NCI-H1105 (cell line): Measurements from ENCODE around the gene MTTP.

Source experiments
- DNase-seq: peaks from one replicate; lab custom pipeline; 2025; lab: John Stamatoyannopoulos, UW

MTTP gene

DNA sequence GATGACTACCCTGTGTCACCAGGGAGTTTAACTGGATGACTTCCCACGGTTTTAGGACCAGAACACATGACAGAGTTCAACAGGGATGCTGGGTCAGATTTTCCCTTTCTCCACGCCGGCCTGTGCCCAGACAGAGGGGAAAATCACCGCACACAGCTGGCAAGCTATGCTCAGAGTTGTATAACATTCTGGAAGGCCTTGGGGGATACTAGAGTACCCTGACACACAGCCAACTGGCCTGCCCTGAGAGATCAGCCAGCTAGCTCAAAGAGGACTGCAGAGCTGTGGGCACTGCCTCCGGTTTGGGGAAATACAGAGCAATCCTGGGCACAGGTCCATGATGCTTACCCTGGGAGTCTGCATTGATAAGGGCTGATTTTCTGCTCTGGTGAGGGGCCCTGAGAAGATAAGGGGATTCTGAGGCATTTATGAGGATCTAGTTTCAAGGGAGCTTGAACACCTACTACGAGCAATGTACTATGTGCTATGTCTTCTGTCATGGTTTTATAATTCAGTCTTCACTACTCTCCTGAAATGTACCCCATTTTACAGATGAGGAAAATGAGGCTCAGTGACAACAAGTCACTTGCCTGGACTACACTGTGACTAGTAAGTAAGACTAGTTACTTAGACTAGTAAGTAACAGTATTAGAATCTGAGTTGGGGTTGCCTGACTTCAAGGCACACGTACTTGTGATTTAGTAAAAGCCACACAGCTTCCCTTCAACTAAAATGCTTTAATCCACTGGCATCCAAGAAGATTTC, 68.3 kb downstream of the MTTP start:
- DNase-seq: no peak

DNA sequence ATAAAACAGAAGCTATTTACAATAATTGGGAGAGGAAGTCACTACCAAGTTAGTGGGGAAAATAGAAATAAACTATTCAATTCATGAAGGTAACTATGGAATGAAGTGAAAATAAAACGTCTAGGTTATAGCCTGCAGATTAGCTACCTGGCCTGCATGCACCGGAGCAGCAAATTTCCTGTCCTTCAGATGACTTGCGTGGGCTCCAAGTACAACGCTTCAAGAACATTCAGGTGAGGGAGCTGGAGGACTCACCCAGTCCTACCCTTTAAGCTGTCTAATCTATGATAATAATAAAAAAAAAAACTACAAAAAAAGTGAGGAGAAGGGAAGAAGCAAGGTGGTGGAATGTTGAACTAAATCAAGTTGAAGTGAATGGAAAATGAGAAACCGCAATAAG, 69.8 kb downstream of the MTTP start:
- DNase-seq: no peak

DNA sequence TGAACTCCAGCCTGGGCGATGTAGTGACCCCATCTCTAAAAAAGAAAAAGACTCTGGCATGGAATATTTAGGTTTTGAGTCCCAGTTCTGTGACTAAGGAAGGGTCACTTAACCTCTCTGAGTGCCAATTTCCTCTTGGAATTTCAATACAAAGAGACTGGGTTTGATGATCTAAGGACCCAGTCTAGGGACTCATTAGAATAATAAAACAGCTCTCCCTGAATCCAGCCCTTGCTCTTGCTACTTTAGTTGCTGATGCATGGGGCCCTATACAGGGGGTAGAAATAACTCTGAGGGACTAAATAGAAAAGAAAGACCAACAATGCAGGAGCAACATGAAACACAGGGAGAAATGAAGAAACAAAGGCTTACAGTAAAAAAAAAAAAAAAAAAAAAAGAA, 70.4 kb downstream of the MTTP start:
- no peak for DNase-seq

DNA sequence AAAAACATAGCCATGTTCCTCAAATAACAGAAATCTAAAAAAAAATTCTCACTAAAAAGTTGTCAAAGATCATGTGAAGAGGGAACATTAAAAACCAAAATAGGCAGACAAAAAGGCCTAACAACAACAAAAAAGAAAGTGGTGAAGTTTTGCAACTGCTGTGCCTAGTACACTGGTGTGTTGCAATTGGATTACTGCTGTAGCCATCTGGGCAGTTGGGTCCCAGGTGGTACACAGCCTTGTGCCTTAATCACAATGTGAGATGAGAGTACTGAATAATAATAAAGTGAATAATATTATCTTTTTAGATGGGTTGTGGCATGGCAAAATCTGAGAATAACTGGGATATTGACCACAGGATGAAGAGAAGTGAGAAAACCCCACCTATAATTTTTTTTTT, 71.0 kb downstream of the MTTP start:
- DNase-seq: no peak

DNA sequence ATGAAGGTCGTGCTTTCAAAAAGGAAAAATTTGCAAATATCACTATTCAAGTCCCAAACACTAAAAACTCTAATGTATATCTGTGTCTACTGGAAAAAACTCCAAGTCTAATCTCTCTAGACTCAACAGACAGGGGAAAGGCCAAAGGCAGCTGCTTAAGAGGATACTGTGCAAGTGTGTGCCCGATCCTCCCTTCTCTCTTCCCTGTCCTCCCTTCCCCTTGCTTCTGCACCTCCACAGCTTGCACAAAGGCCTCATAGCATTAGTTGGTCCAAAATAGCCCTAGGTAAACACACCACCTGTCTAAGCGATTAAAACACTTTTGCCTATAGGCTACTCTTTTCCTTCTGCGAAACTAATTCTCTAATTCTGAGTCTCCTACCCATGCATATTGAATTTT, 72.4 kb downstream of the MTTP start:
- no peak for DNase-seq

DNA sequence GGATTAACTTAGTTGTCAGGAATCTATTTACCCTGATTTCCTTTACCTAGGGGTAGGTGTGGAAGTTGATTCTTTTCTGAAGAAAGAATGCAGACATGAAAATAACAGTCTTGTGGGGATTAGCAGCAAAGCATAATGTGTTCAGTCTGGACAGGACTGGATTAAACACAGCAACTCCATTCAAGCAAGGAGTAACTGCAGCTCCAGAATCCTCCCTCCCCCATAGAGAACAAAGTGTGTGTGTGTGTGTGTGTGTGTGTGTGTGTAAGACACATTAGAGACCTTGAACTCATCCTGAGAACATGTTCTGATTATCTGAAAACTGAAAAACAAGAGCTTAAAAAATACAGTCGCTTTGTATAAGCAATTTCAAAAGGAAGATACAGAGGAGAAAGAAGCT, 73.7 kb downstream of the MTTP start:
- no peak for DNase-seq

DNA sequence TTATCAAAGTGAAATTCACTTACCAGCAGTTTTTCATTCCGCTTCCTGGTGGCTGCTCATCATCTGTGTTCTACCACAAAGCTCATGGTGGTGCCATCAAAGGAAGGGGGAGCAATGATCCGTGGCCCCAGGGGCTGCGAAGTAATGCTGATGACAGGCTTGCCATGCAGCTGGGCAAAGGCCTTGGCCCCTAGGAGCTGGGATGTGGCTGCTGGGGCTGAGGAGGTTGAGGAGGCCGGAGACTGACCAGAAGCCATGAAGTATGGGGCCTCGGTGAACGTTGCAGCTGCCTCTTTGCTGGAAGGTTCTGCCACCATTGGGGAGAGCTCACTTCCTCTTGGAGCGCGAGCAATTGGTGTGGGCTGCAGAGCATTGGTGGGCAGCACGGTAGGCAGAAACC, 74.6 kb downstream of the MTTP start:
- DNase-seq: no peak

DNA sequence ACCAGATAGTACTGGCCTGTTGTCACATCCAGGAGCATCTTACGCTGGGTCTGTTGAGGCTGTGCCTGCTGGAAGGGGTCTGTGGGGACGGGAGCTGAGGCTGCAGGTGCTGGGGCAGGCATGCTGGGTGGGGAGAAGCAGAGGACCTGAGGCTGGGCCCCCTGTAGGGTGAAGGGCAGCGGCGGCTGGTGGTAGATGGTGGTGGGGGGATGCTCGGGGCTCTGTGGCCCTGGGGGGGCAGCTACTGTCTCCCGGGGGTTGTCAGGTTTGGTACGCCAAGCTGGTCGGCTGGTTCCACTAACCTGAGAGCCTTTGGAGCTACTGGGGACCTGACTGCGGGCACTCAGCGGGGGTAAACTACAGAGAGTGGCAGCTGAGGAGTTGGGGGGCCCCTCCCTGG, 75.2 kb downstream of the MTTP start:
- no peak for DNase-seq

DNA sequence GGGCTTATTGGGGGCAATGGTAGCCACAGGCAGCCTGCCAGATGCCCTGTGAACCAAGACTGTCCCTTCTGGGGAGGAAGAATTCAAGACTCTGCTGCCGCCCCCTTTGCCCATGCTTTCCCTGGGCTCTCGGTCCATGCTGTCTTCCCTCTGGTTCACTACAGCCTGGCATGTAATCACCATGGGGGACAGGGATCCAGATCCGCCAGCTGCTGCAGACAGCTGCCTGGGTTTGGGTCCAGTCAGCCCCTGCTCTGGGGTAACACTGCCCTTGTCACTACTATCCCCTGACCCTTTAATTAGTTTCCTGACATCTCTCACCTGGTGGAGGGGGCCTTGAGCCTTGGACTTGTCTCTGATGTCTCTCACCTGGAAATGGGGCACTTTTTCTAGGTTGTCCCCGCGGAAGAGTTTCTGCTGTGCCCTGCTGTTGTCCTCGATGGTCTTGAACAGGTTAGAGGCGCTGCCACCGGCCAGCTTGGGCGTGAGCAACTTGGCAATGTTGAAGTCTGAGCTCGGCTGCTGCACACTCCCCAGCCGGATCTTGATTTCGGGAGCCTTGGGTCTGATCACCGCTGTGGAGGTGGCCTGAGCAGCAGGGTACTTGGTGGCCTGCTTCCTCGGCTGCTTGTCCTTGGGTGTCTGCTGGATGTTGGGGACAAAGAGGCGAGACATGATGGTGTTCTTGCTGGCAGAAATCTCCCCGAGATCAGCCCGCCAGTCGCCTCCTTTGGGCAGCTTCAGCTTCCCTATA, 76.6 kb downstream of the MTTP start:
- no peak for DNase-seq

DNA sequence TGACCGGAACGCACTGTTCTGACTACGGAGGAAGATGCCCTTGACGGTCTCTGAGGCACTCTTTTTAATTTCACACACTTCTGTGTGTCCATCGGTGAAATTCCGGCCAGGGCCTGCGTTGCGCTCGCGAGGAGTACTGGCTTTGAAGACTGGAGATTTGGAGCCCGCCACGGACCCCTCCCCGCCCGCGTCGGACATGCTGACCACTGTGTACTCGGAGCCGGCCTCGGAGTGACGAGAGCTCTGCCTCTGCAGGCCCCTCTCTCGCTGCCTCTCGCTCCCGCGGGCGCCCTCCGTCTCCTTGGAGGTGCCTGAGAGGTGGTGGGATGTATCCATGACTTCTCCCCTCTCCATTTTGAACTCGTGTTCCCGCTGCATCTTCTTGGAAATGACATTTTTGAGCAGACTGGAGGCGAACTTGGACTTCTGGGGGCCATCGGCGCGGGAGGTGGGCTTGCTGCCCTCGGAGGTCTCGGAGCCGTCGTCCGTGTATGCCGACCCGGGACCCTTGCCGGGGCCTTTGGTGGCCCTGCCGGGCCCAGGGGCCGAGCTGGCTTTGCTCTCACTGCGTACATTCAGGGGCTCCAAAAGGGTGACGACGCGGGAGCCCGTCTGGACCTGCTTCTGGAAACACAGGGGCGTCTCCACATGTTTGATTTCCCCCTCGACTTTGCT, 77.3 kb downstream of the MTTP start:
- no peak for DNase-seq

DNA sequence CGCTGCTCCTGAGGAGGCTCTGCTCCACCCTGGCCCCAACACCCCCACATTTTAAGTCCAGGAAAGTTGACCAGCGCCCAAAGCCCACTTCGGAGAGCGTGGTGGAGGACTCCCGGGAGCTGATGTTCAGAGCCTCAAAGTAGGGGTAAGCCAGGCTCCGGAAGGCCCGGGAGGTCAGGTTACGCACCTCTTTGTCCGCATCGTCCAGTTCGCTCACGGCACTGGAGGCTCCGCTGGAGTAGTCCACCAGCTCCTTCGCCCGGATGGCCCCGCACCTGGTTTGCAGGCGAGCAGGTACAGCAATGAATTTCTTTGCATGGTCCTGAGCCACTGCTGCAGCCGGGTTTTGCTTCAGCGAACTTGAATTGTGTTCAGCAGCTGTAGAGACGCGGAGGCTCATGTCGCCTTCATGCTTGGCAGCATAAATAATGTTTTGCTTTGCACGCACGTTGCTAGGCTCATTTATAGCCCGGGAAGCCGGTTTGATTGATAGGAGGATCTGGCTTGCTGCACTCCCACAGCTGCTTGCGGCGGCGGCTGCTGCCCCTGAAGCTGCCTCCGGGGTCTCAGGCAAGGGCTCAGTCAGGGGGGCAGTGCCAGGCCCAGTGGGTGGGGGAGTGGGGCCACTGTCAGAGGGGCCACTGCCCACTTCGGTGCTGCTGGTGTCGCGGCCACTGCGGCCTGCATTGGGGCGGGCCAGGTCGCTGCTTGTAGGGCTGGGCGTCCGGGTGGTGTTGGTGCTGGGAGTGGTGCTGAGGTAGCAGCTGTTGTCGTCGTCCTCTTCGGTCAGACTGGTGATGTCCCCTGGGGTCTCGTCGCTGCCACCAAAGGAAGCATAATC, 78.2 kb downstream of the MTTP start:
- no peak for DNase-seq

DNA sequence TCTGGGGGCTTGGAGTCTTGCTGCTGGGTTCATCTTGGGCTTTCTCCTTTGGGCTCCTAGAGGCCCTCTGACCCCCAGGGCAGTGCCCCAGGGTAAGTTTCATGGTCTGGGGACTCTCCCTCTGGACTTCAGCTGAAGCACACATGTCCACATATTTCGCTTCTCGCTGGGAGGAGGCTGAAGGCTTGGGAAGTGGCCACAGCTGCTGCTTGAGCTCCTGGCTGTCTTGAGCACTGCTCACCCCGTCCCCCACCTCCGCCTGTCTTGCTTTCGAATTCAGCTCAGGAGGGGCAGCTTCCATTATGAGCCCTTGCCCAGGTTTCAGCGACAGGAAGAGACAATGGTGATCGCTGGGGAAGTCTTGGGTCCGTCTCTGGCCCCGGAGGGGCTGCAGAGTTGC, 79.3 kb downstream of the MTTP start:
- no peak for DNase-seq

DNA sequence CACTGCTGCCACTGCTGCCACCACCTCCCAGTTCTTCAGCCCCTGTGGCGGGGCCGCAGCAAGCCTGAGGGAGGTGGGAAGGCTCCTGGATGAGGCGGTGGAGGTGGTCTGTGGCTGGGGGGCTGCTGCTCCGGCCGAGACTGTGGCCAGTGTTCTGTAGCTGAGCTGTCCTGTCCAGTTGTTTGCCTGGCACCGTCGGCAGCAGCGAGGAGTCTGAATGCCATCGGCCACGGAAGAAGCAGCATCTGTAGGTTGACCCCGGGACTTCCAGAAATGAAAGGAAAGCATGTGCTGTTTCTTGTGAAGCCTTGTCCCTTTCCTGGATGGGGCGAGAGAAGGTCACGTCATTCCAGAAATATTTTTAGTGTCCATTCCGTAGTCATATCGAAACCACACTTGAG, 79.7 kb downstream of the MTTP start:
- no peak for DNase-seq

DNA sequence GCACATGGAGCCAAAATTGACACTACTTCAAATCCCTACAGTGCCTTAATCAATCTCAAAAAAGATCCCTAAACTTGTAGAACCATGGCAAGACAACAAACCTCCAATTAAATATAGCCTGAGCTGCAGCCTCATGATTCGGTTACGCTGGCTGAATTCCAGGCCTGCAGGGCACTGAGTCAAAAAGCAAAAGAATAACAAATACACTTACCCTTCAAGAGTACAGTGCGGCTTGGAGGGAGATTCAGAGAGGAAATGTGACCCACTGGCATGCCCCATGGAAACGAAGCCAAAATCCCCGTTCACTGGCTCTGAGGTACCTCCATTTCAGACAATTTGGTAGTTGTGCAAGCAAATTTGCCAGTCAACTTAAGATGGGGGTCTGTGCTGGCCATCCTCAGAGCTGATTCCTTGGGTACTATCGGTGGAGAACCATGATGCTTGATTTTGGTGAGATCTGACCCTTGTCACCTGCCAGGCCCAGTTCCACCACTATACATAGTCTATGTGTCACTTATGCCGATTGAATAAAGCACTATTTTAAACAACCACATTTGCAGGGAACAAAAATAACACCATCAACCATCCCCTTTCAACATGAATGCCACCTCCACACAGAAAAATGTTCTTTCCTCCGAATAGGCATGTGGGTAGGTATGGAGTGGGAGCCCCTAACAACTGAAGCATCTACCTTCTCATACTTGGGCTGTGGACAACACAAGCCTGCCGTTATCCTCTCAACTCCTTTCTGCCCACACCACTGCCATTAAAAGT, 80.9 kb downstream of the MTTP start:
- DNase-seq: no peak

DNA sequence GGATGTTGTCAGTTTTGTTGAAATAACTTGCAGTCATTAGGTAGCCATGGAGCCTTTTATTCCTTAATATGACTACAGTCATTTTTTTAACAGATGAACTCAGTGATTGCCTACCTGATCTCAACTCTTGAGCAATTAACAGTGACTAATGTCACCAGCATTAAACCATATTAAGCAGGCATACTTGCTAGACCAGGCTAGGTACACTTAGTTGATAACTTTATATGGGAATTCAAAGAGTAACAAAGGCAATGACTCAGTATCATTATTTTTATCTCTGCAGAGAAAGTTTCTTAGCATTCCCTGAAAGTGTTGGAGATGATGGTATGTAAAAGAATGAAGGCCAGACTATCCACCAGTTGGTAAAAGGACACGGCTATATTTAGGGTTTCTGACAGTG, 83.2 kb downstream of the MTTP start, which contains the start of gene C4orf54:
TSS of gene C4orf54 (minus strand) at position 31 of the 400 bp plus-strand sequence. CDS start 3,180 bp downstream, outside the sequence.
- DNase-seq: no peak

DNA sequence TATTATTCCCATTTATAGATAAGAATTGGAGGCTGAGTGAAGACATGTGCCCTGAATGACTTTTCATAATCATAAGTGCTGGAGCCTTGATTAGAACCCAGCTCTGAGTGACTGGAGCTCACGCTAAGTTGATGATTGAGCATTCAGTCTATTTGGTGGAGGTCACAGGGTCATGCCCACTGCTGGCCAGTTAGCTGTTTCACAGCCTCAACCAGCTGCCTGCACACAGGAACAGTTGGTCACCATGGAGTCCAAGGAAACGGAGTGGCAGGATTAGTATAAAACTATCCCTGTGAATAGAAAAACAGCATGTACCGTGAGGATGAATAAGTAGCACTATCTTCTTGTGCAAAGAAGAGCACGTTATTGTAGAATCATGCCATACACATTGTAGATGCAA, 84.0 kb downstream of the MTTP start:
- no peak for DNase-seq

DNA sequence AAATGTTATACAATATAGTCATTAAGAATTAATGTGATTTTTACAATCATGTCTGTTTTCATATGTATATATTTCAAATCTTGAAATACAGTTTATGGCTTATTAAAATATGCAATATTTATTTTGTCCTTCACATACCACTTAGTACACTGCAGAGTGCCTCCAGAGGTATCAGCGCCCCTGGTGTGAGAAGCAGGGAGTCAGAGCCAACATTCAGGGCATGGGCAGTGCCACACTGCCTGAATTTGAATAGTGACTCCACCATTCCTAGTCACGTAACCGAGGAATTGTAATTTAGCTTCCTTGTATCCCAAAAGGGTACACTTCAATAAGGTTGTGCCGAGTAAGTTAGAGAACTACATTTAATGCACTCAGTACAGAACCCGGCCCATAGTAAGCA, 87.3 kb downstream of the MTTP start:
- no peak for DNase-seq

DNA sequence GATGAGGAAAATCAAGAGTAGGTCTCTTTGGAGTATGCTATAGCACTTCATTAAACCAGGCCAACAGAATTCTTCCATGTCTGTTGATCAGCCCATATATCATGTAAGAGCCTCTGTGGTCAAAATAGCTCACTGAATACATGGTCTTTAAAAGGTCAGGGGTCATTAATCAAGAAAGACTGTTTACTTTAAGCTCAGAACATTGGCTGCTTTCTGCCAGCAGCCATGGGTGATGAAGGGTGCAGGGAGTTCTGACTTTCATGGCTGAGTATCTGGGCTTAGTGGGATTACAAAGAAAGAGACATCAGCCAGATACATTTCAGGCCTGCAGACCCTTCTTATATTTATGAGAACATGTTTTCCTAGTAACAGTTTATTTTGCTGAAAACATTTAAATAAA, 90.1 kb downstream of the MTTP start:
- DNase-seq: no peak

DNA sequence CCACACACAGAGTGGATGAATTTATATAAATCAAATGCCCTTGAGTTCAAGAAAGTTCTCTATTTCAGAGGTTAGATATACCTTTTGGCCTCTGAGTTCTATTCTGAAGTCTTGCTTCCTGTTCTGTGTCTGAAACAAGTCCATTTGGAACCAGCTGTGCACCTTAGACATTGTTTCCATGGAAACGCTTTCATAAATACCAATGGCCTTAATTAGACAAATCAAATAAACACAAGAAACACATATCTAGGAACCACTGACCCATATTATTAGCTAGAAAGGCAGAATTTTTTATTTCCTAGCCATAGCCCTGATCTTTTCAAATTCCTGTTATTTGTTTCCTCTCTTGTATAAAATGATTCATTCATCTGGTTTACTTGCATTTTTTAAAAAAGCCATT, 91.4 kb downstream of the MTTP start:
- no peak for DNase-seq

DNA sequence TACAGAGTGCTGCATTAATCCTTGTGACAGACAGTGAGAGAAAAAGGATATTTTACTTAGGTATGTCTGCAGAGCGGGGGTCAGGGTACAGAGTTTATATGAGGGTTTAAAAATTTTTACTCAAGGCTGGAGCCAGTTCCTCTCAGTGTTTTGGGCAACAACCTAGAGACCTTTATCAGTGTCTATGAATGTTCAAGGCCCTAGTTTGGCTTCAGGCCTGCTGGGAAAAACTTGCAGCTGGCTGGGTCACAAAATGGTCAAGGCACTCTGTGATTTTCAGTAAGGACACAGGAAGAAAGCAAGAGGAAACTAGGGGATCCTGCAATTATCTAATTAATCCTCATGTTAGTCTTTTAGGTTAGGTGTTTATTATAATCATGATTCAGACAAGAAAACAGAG, 93.8 kb downstream of the MTTP start:
- no peak for DNase-seq

DNA sequence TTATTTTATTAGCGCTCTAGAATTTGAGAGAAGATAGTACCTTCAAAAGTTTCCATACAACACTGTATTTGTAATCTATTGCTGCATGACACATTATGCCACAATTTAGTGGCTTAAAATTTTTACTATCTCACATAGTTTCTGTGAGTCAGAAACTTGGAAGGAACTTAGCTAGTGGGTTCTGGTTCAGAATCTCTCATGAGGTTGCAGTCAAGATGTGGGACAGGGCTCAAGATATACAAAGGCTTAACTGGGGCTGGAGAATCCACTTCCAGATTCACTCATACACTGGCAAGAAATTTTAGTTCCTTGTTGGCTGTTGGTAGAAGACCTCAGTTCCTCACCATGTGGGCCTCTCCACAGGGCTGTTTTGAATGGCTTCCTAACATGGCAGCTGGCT, 94.5 kb downstream of the MTTP start:
- DNase-seq: no peak
